Stimulated activated CD8-positive, alpha-beta memory T cell treated with anti-CD3 and anti-CD28 coated beads, Interleukin-15, amount 100 ng/mL, for 24 hours (primary cell): ENCODE data around the gene PCGF3.
"Not testable (repeated sequence)": the region's sequence is repeated elsewhere in the genome, so short reads cannot be mapped to it uniquely, and the experiment has no call there.

Source experiments
- DNase-seq: peaks from one replicate; pipeline ENCODE4 v3.0.0-alpha.2; 2020; ENCODE audit warnings: low read depth

PCGF3 gene

GRCh38 chr4:797066-797465 lies 91.4 kb downstream of the PCGF3 start:
- no peak for DNase-seq

GRCh38 chr4:801436-802124 lies 95.9 kb downstream of the PCGF3 start:
- DNase-seq = no peak

- DNase-seq = no peak
These were observed 98.3 kb downstream of the PCGF3 start for GRCh38 chr4:803884-804283.

- no peak for DNase-seq
These were observed 99.2 kb downstream of the PCGF3 start for GRCh38 chr4:804804-805203.

- DNase-seq = not testable (repeated sequence)
These were observed 101.3 kb downstream of the PCGF3 start for GRCh38 chr4:806979-807378.

GRCh38 chr4:807792-808191 lies 102.2 kb downstream of the PCGF3 start:
- no peak for DNase-seq

GRCh38 chr4:808860-809570 lies 103.4 kb downstream of the PCGF3 start:
- no peak for DNase-seq

GRCh38 chr4:813900-814299 lies 108.3 kb downstream of the PCGF3 start:
- DNase-seq = no peak

- no peak for DNase-seq
These were observed 108.7 kb downstream of the PCGF3 start for GRCh38 chr4:814312-814850.

- DNase-seq = no peak
These were observed 110.0 kb downstream of the PCGF3 start for GRCh38 chr4:815464-816146.

- DNase-seq = no peak
These were observed 112.7 kb downstream of the PCGF3 start for GRCh38 chr4:818106-818921.

GRCh38 chr4:819401-820229 lies 114.0 kb downstream of the PCGF3 start:
- no peak for DNase-seq
